OCI-LY1 (cell line): Measurements from ENCODE around the gene IFRD1.

Experiments
- CTCF ChIP-seq: fragments of 200-600 bp; sonication (generic), shearing (Covaris generic); IDR thresholded peaks from 2 replicates; pipeline ENCODE4 v1.5.1; 2017; ENCODE audit warnings: mild to moderate bottlenecking, antibody characterized with exemption, low read length, moderate library complexity, mixed read lengths
- EZH2 ChIP-seq: fragments of 200-600 bp; sonication (generic), shearing (Covaris generic); IDR thresholded peaks from 2 replicates; pipeline ENCODE4 v1.8.0; 2017; ENCODE audit warnings: borderline replicate concordance, mixed run types, mild to moderate bottlenecking, antibody characterized with exemption, low read length, moderate library complexity, mixed read lengths

- no peak for TF ChIP-seq EZH2
- no peak for TF ChIP-seq CTCF
These were observed 53.9 kb downstream of the IFRD1 start for GRCh38 chr7:112504093-112504695.
